ENCODE measurements around the gene DUS3L. TPM values are rescaled to one million over a fixed set of nuclear protein-coding genes. Genes with fewer than 3 reads are reported as not detected.

DUS3L gene
- total RNA-seq, 1 donor from 2014 or later, result 55.5 TPM

DNA sequence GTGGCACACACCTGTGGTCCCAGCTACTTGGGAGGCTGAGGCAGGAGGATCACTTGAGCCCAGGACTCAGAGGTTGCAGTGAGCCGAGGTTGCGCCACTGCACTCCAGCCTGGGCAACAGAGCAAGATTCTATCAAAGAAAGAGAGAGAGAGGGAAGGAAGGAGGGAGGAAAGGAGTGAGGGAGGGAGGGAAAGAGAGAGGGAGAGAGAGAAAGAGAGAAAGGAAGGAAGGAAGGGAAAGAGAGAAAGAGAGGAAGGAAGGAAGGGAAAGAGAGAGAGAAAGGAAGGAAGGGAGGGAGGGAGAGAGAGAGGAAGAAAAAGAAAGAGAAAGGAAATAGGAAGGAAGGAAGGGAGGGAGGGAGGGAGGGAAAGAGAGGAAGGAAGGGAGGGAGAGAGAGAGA, 26.3 kb upstream of the DUS3L start:
- no peak for DNase-seq (ENCODE audit: low read depth)
- no peak overlapping the region for H3K4me3 ChIP-seq (ENCODE audit: low read depth, low read length)
- H3K36me3 ChIP-seq (ENCODE audit: control insufficient read depth, insufficient read depth, low read length), result no peaks in the 10 kb centered on the region
- TF ChIP-seq, protein P1, sequence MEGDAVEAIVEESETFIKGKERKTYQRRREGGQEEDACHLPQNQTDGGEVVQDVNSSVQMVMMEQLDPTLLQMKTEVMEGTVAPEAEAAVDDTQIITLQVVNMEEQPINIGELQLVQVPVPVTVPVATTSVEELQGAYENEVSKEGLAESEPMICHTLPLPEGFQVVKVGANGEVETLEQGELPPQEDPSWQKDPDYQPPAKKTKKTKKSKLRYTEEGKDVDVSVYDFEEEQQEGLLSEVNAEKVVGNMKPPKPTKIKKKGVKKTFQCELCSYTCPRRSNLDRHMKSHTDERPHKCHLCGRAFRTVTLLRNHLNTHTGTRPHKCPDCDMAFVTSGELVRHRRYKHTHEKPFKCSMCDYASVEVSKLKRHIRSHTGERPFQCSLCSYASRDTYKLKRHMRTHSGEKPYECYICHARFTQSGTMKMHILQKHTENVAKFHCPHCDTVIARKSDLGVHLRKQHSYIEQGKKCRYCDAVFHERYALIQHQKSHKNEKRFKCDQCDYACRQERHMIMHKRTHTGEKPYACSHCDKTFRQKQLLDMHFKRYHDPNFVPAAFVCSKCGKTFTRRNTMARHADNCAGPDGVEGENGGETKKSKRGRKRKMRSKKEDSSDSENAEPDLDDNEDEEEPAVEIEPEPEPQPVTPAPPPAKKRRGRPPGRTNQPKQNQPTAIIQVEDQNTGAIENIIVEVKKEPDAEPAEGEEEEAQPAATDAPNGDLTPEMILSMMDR (IDR thresholded peaks at IDR 0.05; ENCODE audit: insufficient read depth, low read length, severe bottlenecking), result no peak
- FAIRE-seq, result no peak
- no peaks in the 10 kb centered on the region for H3K27me3 ChIP-seq (ENCODE audit: control insufficient read depth, insufficient read depth, low read length)

GRCh38 chr19:5814852-5815246, 23.9 kb upstream of the DUS3L start:
- DNase-seq (ENCODE audit: low read depth) (no peak), FAIRE-seq (no peak)
- Histone ChIP-seq H3K27me3 (ENCODE audit: control insufficient read depth, insufficient read depth, low read length) (no peaks in the 10 kb centered on the region), H3K36me3 (ENCODE audit: control insufficient read depth, insufficient read depth, low read length) (no peaks in the 10 kb centered on the region), H3K4me3 (ENCODE audit: low read depth, low read length) (no peak overlapping the region)
- TF ChIP-seq, protein P1 (IDR thresholded peaks at IDR 0.05; ENCODE audit: insufficient read depth, low read length, severe bottlenecking), result no peak

DNA sequence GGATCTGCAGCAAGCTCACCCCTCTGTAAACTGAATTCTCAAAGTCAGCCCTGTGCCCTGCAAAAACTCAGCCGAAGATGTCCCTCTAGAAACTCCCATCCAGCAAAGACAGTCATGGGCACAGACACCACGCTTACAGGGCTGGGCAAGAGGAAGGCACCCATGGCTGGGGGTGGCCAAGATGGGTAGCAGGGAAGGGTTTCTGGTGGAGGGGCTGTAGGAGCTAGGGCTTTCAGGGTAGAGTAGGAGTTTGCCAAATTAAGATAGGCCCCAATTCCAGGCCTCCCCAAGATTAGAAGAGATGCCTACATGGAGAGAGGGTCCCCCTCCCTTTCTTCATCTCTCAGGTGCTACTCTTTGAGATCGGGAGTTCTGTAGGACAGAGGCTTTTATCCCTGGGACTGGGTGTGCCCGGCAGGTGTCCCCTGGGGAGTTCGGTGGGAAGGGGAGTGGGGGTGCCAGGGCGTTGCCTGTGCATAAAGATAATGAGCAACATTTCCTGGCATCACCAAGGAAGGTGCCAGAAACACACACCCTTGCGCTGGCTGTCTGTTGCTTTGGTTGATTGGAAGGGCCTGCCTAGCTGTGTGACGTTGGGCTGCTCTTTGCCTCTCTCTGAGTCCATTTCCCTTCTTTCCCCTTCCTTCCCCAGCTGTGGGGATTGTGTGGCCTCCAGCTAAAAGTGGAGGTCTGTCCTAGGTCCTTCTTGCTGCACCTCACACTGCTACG, 23.3 kb upstream of the DUS3L start:
- no peak overlapping the region for H3K4me3 ChIP-seq (ENCODE audit: low read depth, low read length)
- TF ChIP-seq, protein P1 (IDR thresholded peaks at IDR 0.05; ENCODE audit: insufficient read depth, low read length, severe bottlenecking), result no peak
- no peaks in the 10 kb centered on the region for H3K36me3 ChIP-seq (ENCODE audit: control insufficient read depth, insufficient read depth, low read length)
- DNase-seq (ENCODE audit: low read depth), result no peak
- FAIRE-seq, result no peak
- no peaks in the 10 kb centered on the region for H3K27me3 ChIP-seq (ENCODE audit: control insufficient read depth, insufficient read depth, low read length)

- TF ChIP-seq, protein P1 (IDR thresholded peaks at IDR 0.05; ENCODE audit: insufficient read depth, low read length, severe bottlenecking), result no peak
- Histone ChIP-seq H3K27me3 (ENCODE audit: control insufficient read depth, insufficient read depth, low read length) (peaks cover 1% of the 10 kb centered on the region), H3K36me3 (ENCODE audit: control insufficient read depth, insufficient read depth, low read length) (no peaks in the 10 kb centered on the region), H3K4me3 (ENCODE audit: low read depth, low read length) (no peak overlapping the region)
- DNase-seq (ENCODE audit: low read depth) (no peak), FAIRE-seq (no peak)
Observed at GRCh38 chr19:5811117-5811516, 20.2 kb upstream of the DUS3L start.

GRCh38 chr19:5809469-5809868, 18.5 kb upstream of the DUS3L start:
- H3K4me3 ChIP-seq (ENCODE audit: low read depth, low read length), result no peak overlapping the region
- H3K27me3 ChIP-seq (ENCODE audit: control insufficient read depth, insufficient read depth, low read length), result peaks cover 5% of the 10 kb centered on the region
- no peak for DNase-seq (ENCODE audit: low read depth)
- H3K36me3 ChIP-seq (ENCODE audit: control insufficient read depth, insufficient read depth, low read length), result no peaks in the 10 kb centered on the region
- TF ChIP-seq, protein P1 (IDR thresholded peaks at IDR 0.05; ENCODE audit: insufficient read depth, low read length, severe bottlenecking), result no peak
- no peak for FAIRE-seq

- H3K27me3 ChIP-seq (ENCODE audit: control insufficient read depth, insufficient read depth, low read length), result peaks cover 5% of the 10 kb centered on the region
- FAIRE-seq (no peak), DNase-seq (ENCODE audit: low read depth) (peak; percentile 14)
- H3K36me3 ChIP-seq (ENCODE audit: control insufficient read depth, insufficient read depth, low read length), result no peaks in the 10 kb centered on the region
- TF ChIP-seq, protein P1 (IDR thresholded peaks at IDR 0.05; ENCODE audit: insufficient read depth, low read length, severe bottlenecking), result no peak
- no peak overlapping the region for H3K4me3 ChIP-seq (ENCODE audit: low read depth, low read length)
Observed at GRCh38 chr19:5809053-5809452, 18.1 kb upstream of the DUS3L start.

All from bronchial epithelial cell (primary cell).